H1 (cell line): ENCODE measurements around the gene JAKMIP1.

Experiments used
- CTCF ChIP-seq, 3 experiments: IDR thresholded peaks; 1 replicate in 2 of 3; 2 replicates in 1 of 3; pipeline versions ENCODE4 v1.5.1 to v1.6.1; 2011; ENCODE audit warnings: low read length in 3 of 3, mild to moderate bottlenecking in 3 of 3, inconsistent platforms in 2 of 3, low read depth in 1 of 3, moderate library complexity in 1 of 3; ENCODE audit not compliant: insufficient read depth in 1 of 3; ENCODE audit errors: control extremely low read depth in 1 of 3
- E2F6 ChIP-seq: IDR thresholded peaks from 2 replicates; pipeline ENCODE4 v1.6.1; 2012; ENCODE audit warnings: inconsistent platforms
- EZH2 ChIP-seq: fragments of 200-600 bp; sonication (generic); IDR thresholded peaks from 2 replicates; pipeline ENCODE4 v1.7.1; 2012; ENCODE audit warnings: low read depth, mild to moderate bottlenecking, moderate library complexity, low read length, inconsistent platforms; ENCODE audit not compliant: severe bottlenecking
- HDAC2 ChIP-seq, 2 experiments: fragments of 300-600 bp in 1 of 2; sonication (generic) in 1 of 2; IDR thresholded peaks; 2 replicates each; pipeline ENCODE4 v1.6.1; 2011 to 2012; ENCODE audit warnings: low read depth in 2 of 2, low read length in 2 of 2, mild to moderate bottlenecking in 2 of 2, moderate library complexity in 2 of 2, borderline replicate concordance in 1 of 2, inconsistent platforms in 1 of 2
- JUND ChIP-seq: IDR thresholded peaks from 2 replicates; pipeline ENCODE4 v1.6.1; 2011; ENCODE audit warnings: mild to moderate bottlenecking, improper control_type of control experiment, low read length
- POLR2A ChIP-seq, 2 experiments: IDR thresholded peaks; 1 replicate in 1 of 2; 2 replicates in 1 of 2; pipeline ENCODE4 v1.6.1; 2011; ENCODE audit warnings: low read depth in 2 of 2, low read length in 2 of 2, mild to moderate bottlenecking in 2 of 2; ENCODE audit errors: control extremely low read depth in 1 of 2
- POLR2AphosphoS5 ChIP-seq: IDR thresholded peaks from 2 replicates; pipeline ENCODE4 v1.6.1; 2011; ENCODE audit warnings: low read depth, low read length
- SIX5 ChIP-seq: IDR thresholded peaks from 2 replicates; pipeline ENCODE4 v1.6.1; 2011; ENCODE audit warnings: mild to moderate bottlenecking, low read depth, low read length
- ZNF274 ChIP-seq: IDR thresholded peaks from 2 replicates; pipeline ENCODE4 v1.7.0; 2012; ENCODE audit warnings: low read length, borderline replicate concordance; ENCODE audit errors: extremely low read depth

DNA sequence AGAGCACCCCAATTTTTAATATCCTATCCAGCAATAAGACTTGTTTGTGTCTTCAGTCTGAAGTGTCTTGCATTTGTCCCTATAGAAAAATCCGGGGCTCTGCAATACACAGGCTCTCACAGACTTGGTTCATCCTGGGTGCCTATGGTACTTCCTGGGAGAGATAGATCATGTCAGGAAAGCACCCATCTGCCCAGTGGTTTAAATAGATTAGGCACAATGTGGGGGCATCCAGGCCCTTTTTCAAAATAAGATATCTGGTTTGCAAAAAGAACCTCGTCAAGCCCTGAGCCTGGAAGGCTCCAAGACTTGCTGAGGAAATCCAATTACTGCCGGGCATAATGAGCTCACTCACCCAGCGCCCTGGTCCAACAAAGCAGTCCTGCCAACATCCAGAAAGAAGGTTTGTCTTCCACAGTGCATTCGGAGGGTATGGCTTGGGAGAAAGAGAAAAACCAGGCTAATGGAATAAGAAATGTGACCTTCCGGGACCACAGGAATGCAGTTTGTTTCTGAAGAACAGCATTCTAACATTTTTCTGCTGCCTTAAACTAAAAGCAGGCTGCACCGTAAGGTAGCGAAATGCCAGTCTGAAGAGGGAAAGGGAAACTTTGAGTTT lies 11.6 kb downstream of the JAKMIP1 start:
- TF ChIP-seq SIX5 (no peak), POLR2A (IDR thresholded peaks at IDR 0.05; ENCODE audit: control extremely low read depth in 1 of 2, low read depth in 2 of 2, low read length in 2 of 2) (no peak), CTCF (IDR thresholded peaks at IDR 0.05; ENCODE audit: control extremely low read depth in 1 of 3, insufficient read depth in 1 of 3, low read depth in 1 of 3, low read length in 3 of 3) (no peak), JUND (no peak), ZNF274 (no peak), POLR2AphosphoS5 (no peak), EZH2 (no peak), E2F6 (no peak), HDAC2 (IDR thresholded peaks at IDR 0.05; ENCODE audit: borderline replicate concordance in 1 of 2, low read depth in 2 of 2, low read length in 2 of 2) (no peak)
